GM18519 (cell line): ENCODE data around the gene DRAM2.

ENCODE experiments used
- ATAC-seq: cut with Tn5 transposase; IDR thresholded peaks from one replicate; pipeline ENCODE4 v1.9.1; 2021; ENCODE audit warnings: mild to moderate bottlenecking, moderate library complexity; ENCODE audit not compliant: unreplicated experiment, low FRiP score

DRAM2 gene

DNA sequence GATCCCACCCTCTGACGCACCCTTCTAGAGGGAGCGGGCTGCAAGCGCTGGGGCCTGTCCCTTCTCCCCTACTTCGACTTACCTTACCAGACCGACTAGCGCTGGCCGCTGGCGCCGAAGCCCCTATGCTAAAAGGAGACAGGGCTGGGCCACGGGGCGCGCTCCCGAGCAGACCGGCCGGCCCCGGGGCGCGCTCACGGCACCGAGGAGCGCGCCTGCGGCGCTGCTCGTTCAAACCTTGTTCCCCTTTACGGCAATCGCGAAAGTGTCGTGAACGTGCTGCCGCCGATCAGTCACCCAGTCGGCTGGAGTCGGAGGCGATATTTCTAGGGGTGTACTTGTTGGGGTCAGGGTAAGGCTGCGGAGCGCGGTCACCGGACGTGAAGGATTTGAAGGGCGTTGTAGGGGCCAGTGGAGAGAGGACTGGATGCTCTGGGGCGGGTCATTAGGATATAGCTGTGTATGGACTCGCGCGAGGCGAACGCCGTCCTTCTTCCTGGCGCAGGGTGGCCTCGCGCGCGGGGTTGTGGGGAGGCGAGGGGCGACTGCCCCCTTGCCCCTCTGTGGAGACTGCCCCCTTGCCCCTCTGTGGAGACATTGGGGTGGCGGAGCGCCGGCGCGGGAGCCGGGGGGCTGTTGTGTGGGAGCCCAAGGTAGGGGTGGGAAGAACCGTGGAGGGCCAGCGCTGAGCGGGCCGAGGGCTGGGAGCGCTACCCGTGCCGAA is at the start of gene DRAM2, which contains the start of gene CEPT1:
Gene DRAM2 (minus strand): TSS at position 138 of the 724 bp plus-strand sequence. CDS start 8,539 bp downstream, outside the sequence.
Gene CEPT1 (plus strand): TSS at position 268 of the 724 bp plus-strand sequence. CDS start 7,492 bp downstream, outside the sequence.
- ATAC-seq = peak; percentile 46

DNA sequence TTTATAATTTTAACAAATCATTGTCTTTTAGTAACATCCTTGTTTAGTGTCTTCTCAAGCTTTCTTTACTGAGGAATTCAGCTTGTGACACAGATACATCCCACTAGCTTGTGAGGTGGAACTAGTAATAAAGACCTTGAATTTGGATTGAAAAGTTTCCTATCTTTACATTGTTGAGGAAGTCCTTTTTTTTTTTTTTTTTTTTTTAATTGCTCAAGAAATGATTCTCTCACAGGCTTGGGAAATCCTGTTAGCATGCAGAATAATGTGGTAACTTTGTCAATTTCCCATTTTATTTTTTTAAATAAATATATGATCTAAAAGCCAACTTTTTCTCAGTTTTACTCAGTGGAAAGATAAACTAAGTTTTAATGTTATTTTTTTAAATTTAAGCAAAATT is 44.8 kb upstream of the DRAM2 start:
- no peak for ATAC-seq

DNA sequence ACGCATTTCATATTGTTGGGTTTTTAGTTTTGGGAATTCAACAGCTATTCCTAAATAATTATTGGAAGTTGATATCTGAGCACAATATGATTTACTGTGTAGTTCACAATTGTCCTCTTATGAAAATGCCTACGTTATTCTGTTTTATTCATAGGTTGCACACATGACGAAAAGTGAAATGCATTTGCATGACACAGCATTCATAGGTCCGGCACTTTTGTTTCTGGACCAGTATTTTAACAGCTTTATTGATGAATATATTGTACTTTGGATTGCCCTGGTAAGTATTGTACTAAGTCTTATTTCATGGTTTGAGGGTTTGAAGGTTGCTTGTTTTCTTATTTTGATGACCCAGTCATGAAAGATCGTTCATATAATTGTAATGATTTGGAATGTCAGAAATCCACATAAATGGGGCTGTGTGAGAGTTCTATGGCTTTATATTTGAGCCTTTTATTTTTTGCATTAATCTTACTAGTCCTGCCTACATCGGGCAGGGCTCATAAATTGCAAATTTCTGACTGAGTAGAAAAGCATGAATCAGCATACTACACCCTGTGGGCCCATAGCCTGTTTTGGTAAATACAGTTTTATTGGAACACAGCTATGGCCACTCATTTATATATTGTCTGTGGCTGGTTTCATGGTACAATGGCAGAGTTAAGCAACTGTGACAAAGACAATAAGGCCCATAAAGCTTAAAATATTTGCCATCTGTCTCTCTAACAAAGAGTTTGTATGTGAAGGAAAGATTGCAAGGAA is 43.6 kb upstream of the DRAM2 start:
- ATAC-seq = no peak

DNA sequence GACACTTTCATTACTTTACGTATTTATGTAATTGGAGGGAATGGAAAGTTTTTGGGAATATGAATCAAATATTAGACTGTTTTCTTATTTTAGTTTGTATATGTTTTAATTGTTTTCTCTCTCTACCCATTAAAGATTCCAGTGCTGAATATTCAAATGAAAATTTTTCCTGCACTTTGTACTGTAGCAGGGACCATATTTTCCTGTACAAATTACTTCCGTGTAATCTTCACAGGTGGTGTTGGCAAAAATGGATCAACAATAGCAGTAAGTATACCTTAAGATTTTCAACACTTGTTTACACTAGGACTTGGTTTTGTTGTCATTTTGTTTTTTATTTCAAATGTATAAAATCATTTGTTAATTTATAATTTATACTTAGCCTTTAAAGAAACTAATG is 42.2 kb upstream of the DRAM2 start:
- ATAC-seq = no peak

DNA sequence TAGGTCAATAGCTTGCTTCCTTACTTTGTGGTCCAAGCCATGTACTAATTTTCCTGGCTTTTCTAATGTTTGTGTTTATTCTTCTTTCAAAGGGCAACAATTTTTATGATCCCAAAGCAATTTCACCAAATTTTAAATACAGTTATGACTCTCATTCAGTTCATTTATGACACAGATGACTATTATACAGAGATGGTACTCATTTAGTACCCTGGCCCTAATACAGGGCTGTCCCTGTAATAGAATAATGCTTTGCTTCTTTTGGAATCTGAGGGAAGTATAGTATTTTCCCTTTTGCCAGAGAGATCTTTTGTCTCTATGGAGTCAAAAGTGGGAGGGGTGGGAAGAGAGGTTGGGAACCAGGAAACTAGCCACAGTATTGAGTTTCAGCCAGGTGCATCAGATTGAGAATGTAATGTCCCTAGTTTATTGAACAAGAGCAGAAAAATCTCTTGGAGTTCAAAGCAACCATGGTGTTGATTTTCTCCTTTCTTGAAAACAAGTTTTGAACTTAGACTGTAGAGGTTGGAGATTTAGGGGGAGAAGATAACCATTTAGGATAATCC is 40.2 kb upstream of the DRAM2 start:
- no peak for ATAC-seq

DNA sequence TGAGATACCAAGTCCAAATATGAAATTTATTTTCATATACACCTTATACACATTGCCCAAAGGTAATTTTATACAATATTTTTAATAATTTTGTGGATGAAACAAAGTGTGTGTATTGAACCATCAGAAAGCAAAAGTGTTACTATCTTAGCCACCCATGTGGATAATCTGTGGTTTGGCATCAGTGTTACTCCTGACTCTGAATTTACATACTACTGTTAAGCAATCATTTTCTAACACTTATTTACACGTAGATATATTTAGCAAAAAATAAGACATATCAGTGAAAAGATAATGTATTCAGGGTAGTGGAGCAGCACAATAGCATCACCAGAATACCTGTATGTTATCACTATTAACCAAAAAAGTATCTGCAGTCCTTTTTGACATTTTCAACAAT is 36.8 kb upstream of the DRAM2 start:
- ATAC-seq = no peak

DNA sequence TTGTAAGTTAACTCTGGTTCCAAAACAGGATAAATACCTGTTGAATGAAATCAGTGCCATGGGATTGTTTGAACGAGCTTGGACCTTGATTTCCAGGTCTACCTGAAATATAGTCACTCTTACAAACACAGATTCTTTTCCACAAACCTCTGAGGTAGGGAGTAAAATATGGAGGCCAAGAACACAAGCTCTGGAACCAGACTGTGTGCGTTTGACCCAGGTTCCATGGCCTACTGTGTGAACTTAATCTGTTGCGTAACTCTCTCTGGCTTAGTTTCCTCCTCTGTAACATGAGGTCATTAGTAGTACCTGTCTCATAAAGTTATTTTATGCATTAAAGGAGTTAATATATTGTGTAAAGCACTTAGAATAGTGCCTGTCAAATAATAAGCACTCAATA is 35.5 kb upstream of the DRAM2 start:
- ATAC-seq = no peak

DNA sequence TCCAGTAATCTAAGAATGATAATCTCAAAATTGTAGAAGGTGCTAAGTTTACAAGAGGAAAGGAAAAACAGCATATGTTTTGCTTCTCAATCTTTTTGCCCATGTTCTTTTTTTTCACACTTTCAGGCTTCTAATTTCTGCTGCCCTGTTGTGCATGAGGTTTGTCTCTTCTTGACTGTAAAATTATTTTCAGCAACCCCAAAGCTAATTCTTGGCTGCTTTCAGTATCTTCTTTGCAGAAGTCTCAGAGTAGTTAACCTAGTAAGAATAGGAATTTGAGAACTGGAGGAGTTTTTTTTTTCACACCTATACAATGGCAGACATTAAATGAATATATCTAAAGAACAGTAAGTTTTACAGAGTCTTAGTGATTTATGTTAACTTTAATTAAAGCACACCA is 34.2 kb upstream of the DRAM2 start:
- ATAC-seq = no peak

DNA sequence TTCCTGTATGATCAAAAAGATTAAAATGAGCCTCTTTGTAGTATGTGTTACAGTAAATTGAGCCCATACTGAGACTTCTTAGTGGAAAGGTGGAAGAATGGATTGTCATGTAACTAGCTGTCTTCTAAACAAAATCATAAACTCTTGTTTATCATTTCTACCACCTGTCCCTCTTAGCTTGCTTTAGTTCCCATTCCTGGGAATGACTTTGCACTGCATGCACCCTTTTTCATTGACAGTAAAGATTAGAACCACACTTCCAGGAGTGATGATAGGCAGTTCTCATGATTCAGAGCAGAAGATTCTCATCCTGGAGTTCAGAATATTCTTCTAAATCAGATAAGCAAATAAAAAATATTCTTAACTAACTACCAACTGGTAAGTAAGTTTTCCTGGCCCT is 32.6 kb upstream of the DRAM2 start:
- no peak for ATAC-seq

DNA sequence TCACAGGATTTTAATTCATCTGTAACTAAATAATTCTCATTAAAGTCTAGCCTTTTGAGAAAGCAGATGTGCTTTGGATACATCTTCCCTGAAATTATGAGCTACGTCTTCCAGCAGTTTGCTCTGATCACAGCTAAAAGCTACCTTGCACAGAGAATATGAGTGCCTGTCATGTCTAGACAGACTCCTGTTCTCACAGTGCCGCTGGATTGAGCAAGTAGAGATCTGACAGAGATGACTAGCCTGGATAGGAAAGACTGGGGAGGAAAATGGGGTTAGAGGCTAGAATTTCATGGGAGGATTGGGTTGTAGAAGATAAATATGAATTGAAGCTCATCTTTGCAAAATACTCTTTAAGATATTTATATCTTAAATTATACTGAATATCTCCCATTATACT is 24.3 kb upstream of the DRAM2 start:
- no peak for ATAC-seq

DNA sequence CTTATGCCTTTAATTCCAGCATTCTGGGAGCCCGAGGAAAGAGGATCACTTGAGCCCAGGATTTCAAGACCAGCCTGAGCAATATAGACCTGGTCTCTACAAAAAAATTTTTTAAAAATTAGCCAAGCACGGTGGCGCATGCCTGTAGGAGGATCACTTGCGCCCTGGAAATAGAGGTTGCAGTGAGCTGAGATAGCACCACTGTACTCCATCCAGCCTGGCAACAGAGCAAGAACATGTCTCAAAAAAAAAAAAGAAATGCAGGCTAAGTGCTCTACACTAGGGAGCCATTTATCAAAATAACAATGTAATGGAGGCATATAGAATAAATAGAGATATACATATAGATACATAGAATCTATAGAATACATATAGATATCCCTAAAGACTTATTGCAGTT is 23.5 kb upstream of the DRAM2 start:
- ATAC-seq = no peak

DNA sequence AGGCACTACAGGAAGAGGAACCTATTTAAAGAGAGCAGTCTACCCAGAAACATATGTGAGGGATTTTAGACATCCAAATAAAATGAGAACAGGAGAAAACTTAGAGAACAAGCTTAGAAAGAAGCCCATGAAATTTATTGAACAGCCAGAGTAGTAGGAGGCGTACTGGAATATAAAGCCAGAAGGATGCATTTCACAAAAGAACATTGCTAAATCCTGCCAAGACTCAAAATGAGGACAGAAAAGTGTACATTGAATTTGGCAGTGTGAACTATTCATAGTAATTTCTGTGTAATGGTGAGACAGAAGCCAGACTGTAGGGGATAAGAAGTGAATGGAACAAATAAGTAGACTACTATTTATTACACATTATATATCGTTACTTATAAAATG is 22.6 kb upstream of the DRAM2 start:
- ATAC-seq = no peak

DNA sequence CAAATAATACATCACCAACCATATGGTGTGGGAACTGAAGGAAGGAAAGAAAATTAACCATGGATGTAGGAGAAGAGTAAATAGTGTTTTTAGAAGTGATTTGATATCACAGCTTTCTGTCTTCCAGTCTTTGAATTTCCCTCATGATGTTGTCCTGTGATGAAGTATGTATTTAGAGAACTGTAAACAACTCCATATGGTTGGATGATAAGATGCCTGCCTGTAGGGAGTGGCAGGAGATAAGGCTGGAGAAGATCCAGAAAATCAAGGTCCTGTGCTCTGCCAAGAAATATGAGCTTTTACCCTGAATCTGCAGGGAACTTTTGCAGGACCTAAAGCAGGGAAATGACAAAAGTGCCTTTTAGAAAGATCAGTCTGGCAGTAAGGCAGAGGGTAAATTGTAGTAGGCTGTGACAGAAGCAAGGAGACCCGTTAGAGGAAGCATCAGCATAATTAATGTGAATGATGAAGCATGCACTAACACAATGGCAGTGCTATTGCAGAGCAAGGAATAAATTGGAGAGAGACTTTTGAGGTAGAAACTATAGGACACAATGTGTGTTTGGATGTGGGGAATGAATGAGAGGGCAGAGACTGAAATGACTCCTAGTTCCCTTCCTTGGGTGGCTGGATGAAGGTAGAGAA is 22.1 kb upstream of the DRAM2 start:
- ATAC-seq = no peak

DNA sequence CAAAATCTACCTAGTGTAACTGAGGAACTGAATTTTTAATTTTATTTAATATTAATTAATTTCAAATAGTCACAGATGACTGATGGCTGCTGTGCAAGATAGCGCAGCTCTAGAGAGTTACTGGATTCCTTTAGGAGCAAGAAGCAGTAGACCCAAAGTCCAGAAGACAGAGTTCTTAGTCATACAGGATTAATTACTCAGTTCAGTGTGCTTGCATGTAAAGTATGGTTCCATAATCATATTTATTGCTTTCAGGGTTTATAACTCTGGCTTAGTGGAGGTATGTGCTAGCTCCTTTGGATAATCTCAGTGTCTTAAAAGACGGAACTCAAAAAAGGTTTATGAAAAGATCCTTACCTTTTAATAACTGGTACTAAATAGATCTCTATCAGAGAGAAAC is 17.5 kb upstream of the DRAM2 start:
- no peak for ATAC-seq

DNA sequence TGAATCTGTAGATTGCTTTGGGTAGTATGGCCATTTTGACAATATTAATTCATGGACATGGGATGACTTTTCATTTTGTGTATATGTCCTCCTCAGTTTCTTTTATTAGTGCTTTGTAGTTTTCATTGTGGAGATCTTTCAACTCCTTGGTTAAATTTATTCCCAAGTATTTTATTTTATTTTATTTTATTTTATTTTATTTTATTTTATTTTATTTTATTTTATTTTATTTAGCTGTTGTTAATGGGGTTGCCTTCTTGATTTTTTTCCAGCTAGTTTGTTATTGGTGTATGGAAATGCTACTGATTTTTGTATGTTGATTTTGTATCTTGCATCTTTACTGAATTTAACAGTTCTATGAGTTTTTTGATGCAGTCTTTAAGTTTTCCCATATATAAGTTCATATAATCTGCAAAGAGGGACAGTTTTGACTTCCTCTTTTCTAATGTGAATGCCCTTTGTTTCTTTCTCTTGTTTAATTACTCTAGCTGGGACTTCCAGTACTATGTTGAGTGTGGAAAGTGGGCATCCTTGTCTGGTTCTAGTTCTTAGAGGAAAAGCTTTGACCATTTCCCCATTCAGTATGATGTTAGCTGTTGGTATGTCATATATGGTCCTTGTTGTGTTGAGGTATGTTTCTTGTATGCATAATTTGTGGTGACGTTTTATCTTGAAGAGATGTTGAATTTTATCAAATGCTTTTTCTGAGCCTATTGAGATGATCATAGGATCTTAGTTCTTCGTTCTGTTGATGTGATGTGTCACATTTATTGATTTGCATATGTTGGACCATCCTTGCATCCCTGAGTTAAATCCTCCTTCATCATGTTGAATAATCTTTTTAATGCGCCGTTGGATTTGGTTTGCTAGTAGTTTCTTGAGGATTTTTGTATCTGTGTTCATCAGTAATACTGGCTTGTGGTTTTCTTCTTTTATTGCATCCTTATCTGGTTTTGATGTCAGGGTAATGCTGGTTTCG is 14.4 kb upstream of the DRAM2 start:
- no peak for ATAC-seq

DNA sequence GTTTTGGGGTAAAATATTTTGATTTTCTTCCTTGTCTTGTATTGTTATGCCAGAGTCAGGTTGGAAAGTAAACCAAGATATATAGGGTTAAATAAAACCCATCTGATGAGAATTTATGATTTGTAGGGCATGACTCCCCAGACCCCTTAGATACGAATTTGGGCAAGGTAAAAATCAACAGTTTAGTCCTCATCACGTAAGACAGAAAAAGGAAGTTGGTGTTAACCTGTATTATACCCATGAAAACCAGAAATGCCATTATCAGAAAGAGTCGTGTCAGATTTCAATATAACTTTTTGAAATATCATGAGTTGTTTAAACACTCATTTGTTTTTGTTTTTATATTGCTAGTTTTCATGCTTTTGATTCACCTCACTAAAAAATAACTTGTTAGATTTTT is 11.9 kb upstream of the DRAM2 start:
- ATAC-seq = no peak

DNA sequence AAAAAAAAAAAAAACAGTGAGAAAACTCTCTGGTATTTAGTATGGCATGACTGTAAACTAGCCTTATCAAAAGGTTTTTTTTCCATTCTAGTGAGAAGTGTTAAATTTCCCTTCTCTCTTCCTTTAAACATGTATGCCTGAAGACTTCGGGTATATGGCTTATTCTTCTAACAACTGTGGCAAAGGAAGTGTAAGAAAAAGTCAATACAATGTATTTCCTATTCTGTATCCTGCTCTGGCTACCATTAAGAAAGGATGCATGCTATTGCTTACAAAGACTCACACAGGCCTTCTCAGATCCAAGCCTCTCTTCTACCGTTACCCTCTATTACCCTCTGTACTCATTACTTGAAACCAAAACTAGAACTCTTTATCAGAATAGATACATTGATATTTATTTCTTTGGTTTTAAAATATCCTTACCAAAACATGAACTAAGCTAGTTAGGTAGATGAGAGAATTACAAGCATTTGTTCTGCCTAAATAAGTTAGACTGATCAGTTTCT is 8.5 kb upstream of the DRAM2 start:
- ATAC-seq = no peak

DNA sequence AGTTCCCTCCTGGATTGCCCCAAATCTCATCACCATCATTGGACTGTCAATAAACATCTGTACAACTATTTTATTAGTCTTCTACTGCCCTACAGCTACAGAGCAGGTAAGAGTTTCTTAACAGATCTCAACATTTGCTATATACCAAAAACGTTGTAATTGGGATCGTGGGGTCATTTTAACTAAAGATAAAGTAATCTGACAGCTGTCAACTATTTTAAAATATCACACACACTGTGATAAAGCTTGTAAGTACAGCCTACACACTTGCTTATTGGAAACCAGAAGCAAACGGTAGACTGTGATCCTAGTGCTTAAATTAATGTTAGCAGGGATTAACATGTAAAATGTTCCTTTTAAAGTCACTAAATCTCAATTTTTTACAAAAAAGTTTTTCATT is 8.1 kb upstream of the DRAM2 start:
- ATAC-seq = no peak

DNA sequence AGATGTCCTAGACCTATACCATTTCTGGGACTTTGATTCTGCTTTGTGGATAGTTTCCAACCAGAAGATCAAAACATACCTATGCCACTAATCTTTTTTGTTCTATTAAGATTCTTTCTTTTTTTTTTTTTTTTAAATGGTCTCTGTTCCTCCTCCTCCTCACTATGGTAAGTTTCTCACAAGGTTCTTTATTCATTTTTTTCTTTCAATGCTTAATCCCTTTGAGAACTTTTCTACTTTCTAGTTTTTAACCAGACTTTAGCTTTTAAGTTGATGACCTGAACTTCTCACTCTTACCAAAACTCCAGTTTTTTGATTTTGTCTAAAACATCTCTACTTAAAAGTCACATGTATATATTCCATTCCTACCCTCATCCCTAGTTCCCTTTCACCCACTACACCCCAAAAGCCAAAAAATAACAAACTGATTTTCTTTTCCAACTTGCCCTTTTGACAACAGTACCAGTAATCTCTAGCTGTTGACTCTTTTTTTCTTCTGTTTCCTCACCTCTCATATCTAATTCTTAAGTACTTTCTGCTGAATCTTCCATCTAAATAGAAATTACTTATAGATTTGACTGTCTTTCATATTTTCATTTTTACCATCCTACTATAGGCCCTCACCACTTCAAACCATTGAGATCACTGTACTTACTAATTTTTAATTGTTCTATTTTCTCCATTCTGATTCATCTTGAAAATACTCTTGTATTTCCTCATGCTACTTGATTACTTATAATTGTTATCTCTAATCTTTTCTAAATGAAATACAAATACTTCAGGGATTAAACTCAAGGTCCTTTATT is 6.3 kb upstream of the DRAM2 start:
- ATAC-seq = no peak
